HK-2 (cell line): ENCODE data around the gene CHD6.

ENCODE experiments used
- DNase-seq: peaks from one replicate; pipeline ENCODE4 v3.0.0-alpha.2; 2018; ENCODE audit not compliant: unreplicated experiment

The CHD6 gene

GRCh38 chr20:41580350-41580749 lies 37.8 kb downstream of the CHD6 start:
- no peak for DNase-seq

GRCh38 chr20:41577129-41578009 lies 40.8 kb downstream of the CHD6 start:
- no peak for DNase-seq

GRCh38 chr20:41575412-41575811 lies 42.8 kb downstream of the CHD6 start:
- no peak for DNase-seq

GRCh38 chr20:41574802-41575389 lies 43.3 kb downstream of the CHD6 start:
- DNase-seq: no peak

- no peak for DNase-seq
These were observed 44.2 kb downstream of the CHD6 start for GRCh38 chr20:41573955-41574354.

- no peak for DNase-seq
These were observed 46.1 kb downstream of the CHD6 start for GRCh38 chr20:41572010-41572572.

- DNase-seq: no peak
These were observed 47.2 kb downstream of the CHD6 start for GRCh38 chr20:41571006-41571405.

GRCh38 chr20:41570557-41570956 lies 47.6 kb downstream of the CHD6 start:
- no peak for DNase-seq

- no peak for DNase-seq
These were observed 50.6 kb downstream of the CHD6 start for GRCh38 chr20:41567615-41568014.

GRCh38 chr20:41566896-41567527 lies 51.2 kb downstream of the CHD6 start:
- no peak for DNase-seq

GRCh38 chr20:41563087-41563486 lies 55.1 kb downstream of the CHD6 start:
- no peak for DNase-seq

- DNase-seq: no peak
These were observed 57.2 kb downstream of the CHD6 start for GRCh38 chr20:41560970-41561369.

- no peak for DNase-seq
These were observed 58.5 kb downstream of the CHD6 start for GRCh38 chr20:41559658-41560057.

GRCh38 chr20:41553142-41553879 lies 64.9 kb downstream of the CHD6 start:
- DNase-seq: no peak

- DNase-seq: no peak
These were observed 65.7 kb downstream of the CHD6 start for GRCh38 chr20:41552295-41553068.

- no peak for DNase-seq
These were observed 67.0 kb downstream of the CHD6 start for GRCh38 chr20:41551011-41551705.

GRCh38 chr20:41547221-41547620 lies 71.0 kb downstream of the CHD6 start:
- no peak for DNase-seq

- DNase-seq: no peak
These were observed 71.6 kb downstream of the CHD6 start for GRCh38 chr20:41546535-41546934.

GRCh38 chr20:41544472-41544871 lies 73.7 kb downstream of the CHD6 start:
- no peak for DNase-seq

GRCh38 chr20:41540918-41541317 lies 77.3 kb downstream of the CHD6 start:
- no peak for DNase-seq
